Heart left ventricle (tissue), 16 donors: ENCODE data around the gene GPC6. TPM values are rescaled to one million over a fixed set of nuclear protein-coding genes. Genes with fewer than 3 reads are reported as not detected.

Experiments used
- ATAC-seq, 4 donors: fragments of 200-7000 bp; cut with Tn5 transposase; one replicate each; pipeline ENCODE4 v1.9.1; 2020 to 2022; ENCODE audit warnings: moderate library complexity in 4 of 4, mild to moderate bottlenecking in 3 of 4, moderate number of reproducible peaks in 1 of 4
- DNase-seq, 5 donors: peaks; one replicate each; pipeline ENCODE4 v3.0.0-alpha.2; 2020
- H3K27ac ChIP-seq, 12 donors: fragments of 200-600 bp; sonication (generic) in 4 of 12; one replicate each; pipeline versions ENCODE4 v1.5.0 to v1.8.0; 2016 to 2022; ENCODE audit warnings: mild to moderate bottlenecking in 2 of 12
- H3K27me3 ChIP-seq, 9 donors: fragments of 200-600 bp; sonication (generic) in 2 of 9; one replicate each; pipeline versions ENCODE4 v1.5.1 to v1.8.0; 2016 to 2022; ENCODE audit warnings: mild to moderate bottlenecking in 3 of 9
- H3K36me3 ChIP-seq, 9 donors: fragments of 200-600 bp; sonication (generic) in 2 of 9; one replicate each; pipeline versions ENCODE4 v1.5.0 to v1.8.0; 2018 to 2022; ENCODE audit warnings: mild to moderate bottlenecking in 2 of 9
- H3K4me1 ChIP-seq, 12 donors: fragments of 200-600 bp; sonication (generic) in 4 of 12; one replicate each; pipeline versions ENCODE4 v1.5.0 to v1.8.0; 2016 to 2022; ENCODE audit warnings: mild to moderate bottlenecking in 3 of 12
- H3K4me3 ChIP-seq, 12 donors: fragments of 200-600 bp; sonication (generic) in 4 of 12; one replicate each; pipeline versions ENCODE4 v1.5.0 to v1.8.0; 2017 to 2022; ENCODE audit warnings: mild to moderate bottlenecking in 9 of 12, moderate library complexity in 4 of 12
- H3K9me3 ChIP-seq, 12 donors: fragments of 200-600 bp; sonication (generic) in 4 of 12; one replicate each; pipeline versions ENCODE4 v1.5.0 to v1.8.0; 2016 to 2022; ENCODE audit warnings: mild to moderate bottlenecking in 1 of 12
- CTCF ChIP-seq, 12 donors: fragments of 200-600 bp; sonication (generic) in 4 of 12; IDR thresholded peaks; one replicate each; pipeline versions ENCODE4 v1.5.0 to v1.8.0; 2018 to 2022; ENCODE audit warnings: antibody characterized with exemption in 12 of 12, mild to moderate bottlenecking in 5 of 12
- POLR2A ChIP-seq, 2 donors: fragments of 450-650 bp; IDR thresholded peaks; one replicate each; pipeline ENCODE4 v1.6.1; 2017; ENCODE audit warnings: antibody characterized with exemption in 2 of 2, mild to moderate bottlenecking in 2 of 2, moderate library complexity in 2 of 2
- WGBS, 4 donors: extraction: QIAGEN DNeasy Blood & Tissue Kit in 2 of 4; methylation state at CpG; one replicate each; pipeline versions ENCODE4 v1.1.5 to v1.1.7; 2013 to 2018; 5-methylcytosine and 5-hydroxymethylcytosine counted together
- intact Hi-C, 10 donors: fragments of 100-400 bp; cut with DNase I; formaldehyde crosslinking; loops; one replicate each; pipeline versions ENCODE4 v1.11.1 to v1.14.2; 2022
- polyA plus RNA-seq, 2 donors: library from polyadenylated mRNA; stranded (reverse); fragments of 200-250 nt; gene quantifications; one replicate each; pipeline ENCODE4 v1.2.3, GENCODE V29; 2013
- total RNA-seq, 9 donors: library from RNA; depleted of rRNA in 2 of 9; stranded (reverse); fragments of >200 nt in 2 of 9; fragmentation: NEBNext Ultra II Directional in 3 of 9; extraction: Animal tissue kit (Norgen Biotek cat#: 25700) in 3 of 9; gene quantifications; one replicate each; pipeline versions ENCODE4 v1.1.0 to v1.2.4, GENCODE V29; 2016 to 2023
- donor health status: ischemic (EF 13 %, LVEDD 7.1; RV severe dilation, severe dysfunction).
- donor health status: healthy with polysubstance abuse.
- donor health status: DM: no; HTN: yes; CAD: no.
- donor health status: DM: no; HTN: no; CAD: no.
- donor health status: ischemic (EF 25% LVEDD 6.9; RV normal size, moderate dysfunction).
- donor health status: ischemic (EF 25% LVEDD 5.7; RV mildly dilated, moderate dysfunction).
- donor health status: healthy.
- donor health status: DM: yes; HTN: yes; CAD: no.
- donor health status: ischemic (EF 35%, LVEDD 5.7; RV mildly dilated, moderate dysfunction).
- donor health status: nonischemic (EF 11% LVEDD 7.7; RV severe dilation, severe dysfunction).
- donor health status: DM: yes; HTN: yes; CAD: no.
- donor health status: PGD.
- donor health status: ischemic (EF 29% LVEDD 5.4; RV normal size, mild dysfunction).
- donor health status: nonischemic (EF 23%, LVEDD 6.1; RV moderate dilation, normal function).

Gene GPC6
- total and polyA plus RNA-seq, 11 donors: 0.08 to 6.2 (median 2.0) TPM

GRCh38 chr13:93942016-93942415, 715.4 kb downstream of the GPC6 start:
- no peaks in the 10 kb centered on the region for H3K4me1 ChIP-seq
- 81 to 85% (median 83%) methylated on average over 3 of the region's 3 CpGs for WGBS, 4 donors
- H3K36me3 ChIP-seq: no peaks in the 10 kb centered on the region
- intact Hi-C loops: loop anchor here in 1 of 10 donors (10.0 kb wide), 1 partner anchor 1227 kb away; no protein-coding TSS in a partner anchor
- H3K27me3 ChIP-seq: no peaks in the 10 kb centered on the region
- no peak for ATAC-seq
- TF ChIP-seq CTCF (IDR thresholded peaks at IDR 0.05) (no peak), POLR2A (IDR thresholded peaks at IDR 0.05) (no peak)
- no peak overlapping the region for H3K27ac ChIP-seq
- no peak overlapping the region for H3K4me3 ChIP-seq
- no peaks in the 10 kb centered on the region for H3K9me3 ChIP-seq
- no peak for DNase-seq

DNA sequence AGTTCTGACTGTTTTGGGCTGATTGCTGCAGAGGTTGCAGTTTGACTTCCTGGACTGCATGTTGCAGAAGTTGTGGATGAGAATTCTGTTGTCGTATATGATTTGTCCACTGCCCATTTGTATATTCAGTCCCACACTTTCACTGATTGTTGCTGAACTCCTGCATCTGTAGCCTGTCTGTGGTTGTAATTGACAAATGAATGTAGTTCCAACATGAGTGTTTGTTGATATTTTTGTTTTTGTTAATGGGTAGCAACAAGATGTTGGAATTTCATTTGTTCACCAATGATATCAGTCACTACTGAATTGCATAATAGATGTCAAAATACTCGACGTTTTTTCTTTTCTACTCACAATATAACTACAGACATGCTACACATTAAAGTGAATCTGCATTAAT, 719.0 kb downstream of the GPC6 start:
- no peaks in the 10 kb centered on the region for H3K4me1 ChIP-seq
- WGBS, 4 donors: 71 to 84% (median 78%) methylated on average over 3 of the region's 3 CpGs
- H3K36me3 ChIP-seq: no peaks in the 10 kb centered on the region
- no peak overlapping the region for H3K4me3 ChIP-seq
- no peaks in the 10 kb centered on the region for H3K27me3 ChIP-seq
- no peak overlapping the region for H3K27ac ChIP-seq
- no peaks in the 10 kb centered on the region for H3K9me3 ChIP-seq
- intact Hi-C loops: loop anchor here in 1 of 10 donors (10.0 kb wide), 1 partner anchor 1231 kb away; no protein-coding TSS in a partner anchor
- no peak for TF ChIP-seq POLR2A (IDR thresholded peaks at IDR 0.05)
- no peak for TF ChIP-seq CTCF (IDR thresholded peaks at IDR 0.05)
- DNase-seq (no peak), ATAC-seq (no peak)

GRCh38 chr13:93946994-93947393, 720.4 kb downstream of the GPC6 start:
- TF ChIP-seq POLR2A (IDR thresholded peaks at IDR 0.05): no peak
- no peak for TF ChIP-seq CTCF (IDR thresholded peaks at IDR 0.05)
- H3K4me1 ChIP-seq: no peaks in the 10 kb centered on the region
- H3K27me3 ChIP-seq: no peaks in the 10 kb centered on the region
- no peak overlapping the region for H3K27ac ChIP-seq
- H3K9me3 ChIP-seq: no peaks in the 10 kb centered on the region
- H3K36me3 ChIP-seq: no peaks in the 10 kb centered on the region
- WGBS, 4 donors: 83 to 86% (median 85%) methylated on average over 3 of the region's 3 CpGs
- ATAC-seq (no peak), DNase-seq (no peak)
- H3K4me3 ChIP-seq: no peak overlapping the region
- intact Hi-C loops: loop anchor here in 1 of 10 donors (10.0 kb wide), 1 partner anchor 1232 kb away; no protein-coding TSS in a partner anchor

- Histone ChIP-seq H3K4me3 (no peak overlapping the region), H3K36me3 (no peaks in the 10 kb centered on the region), H3K27ac (no peak overlapping the region), H3K9me3 (no peaks in the 10 kb centered on the region), H3K4me1 (no peaks in the 10 kb centered on the region), H3K27me3 (no peaks in the 10 kb centered on the region)
- WGBS, 4 donors: 76 to 80% (median 79%) methylated on average over 5 of the region's 5 CpGs
- intact Hi-C loops: loop anchor here in 1 of 10 donors (10.0 kb wide), 1 partner anchor 1233 kb away; no protein-coding TSS in a partner anchor
- DNase-seq (no peak), ATAC-seq (no peak)
- TF ChIP-seq CTCF (IDR thresholded peaks at IDR 0.05) (no peak), POLR2A (IDR thresholded peaks at IDR 0.05) (no peak)
Observed at GRCh38 chr13:93947651-93948050, 721.0 kb downstream of the GPC6 start.
